ENCODE data around the gene MTF2.

The MTF2 gene

DNA sequence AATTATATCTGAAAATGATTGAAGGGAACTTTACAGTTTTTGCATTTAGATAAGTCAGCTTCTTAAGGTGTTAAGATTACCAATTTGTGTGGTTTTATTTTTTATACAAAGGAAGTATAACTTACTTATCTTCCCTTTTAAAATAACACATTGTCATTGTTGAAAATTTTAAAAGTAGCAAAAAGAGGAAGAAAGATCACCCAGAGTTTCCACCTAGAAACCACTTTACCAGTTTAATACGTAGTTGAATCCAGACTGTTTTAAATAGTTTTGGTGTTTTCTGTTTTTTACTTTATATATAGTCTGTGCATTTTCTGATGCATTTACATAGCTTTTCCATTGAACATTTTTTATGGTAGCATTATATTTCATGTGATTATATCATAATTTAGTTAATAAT lies 107.6 kb downstream of the MTF2 start:
- TF ChIP-seq, protein P1, sequence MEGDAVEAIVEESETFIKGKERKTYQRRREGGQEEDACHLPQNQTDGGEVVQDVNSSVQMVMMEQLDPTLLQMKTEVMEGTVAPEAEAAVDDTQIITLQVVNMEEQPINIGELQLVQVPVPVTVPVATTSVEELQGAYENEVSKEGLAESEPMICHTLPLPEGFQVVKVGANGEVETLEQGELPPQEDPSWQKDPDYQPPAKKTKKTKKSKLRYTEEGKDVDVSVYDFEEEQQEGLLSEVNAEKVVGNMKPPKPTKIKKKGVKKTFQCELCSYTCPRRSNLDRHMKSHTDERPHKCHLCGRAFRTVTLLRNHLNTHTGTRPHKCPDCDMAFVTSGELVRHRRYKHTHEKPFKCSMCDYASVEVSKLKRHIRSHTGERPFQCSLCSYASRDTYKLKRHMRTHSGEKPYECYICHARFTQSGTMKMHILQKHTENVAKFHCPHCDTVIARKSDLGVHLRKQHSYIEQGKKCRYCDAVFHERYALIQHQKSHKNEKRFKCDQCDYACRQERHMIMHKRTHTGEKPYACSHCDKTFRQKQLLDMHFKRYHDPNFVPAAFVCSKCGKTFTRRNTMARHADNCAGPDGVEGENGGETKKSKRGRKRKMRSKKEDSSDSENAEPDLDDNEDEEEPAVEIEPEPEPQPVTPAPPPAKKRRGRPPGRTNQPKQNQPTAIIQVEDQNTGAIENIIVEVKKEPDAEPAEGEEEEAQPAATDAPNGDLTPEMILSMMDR (IDR thresholded peaks at IDR 0.05; ENCODE audit: low read depth, low read length): no peak

More for the DNA sequence above, 107.6 kb downstream of the MTF2 start:
- H3K4me3 ChIP-seq (ENCODE audit: low read depth, low read length): no peak overlapping the region

All from WI38 (cell line).